Measurements from ENCODE around the gene MEPCE.

Gene MEPCE

DNA sequence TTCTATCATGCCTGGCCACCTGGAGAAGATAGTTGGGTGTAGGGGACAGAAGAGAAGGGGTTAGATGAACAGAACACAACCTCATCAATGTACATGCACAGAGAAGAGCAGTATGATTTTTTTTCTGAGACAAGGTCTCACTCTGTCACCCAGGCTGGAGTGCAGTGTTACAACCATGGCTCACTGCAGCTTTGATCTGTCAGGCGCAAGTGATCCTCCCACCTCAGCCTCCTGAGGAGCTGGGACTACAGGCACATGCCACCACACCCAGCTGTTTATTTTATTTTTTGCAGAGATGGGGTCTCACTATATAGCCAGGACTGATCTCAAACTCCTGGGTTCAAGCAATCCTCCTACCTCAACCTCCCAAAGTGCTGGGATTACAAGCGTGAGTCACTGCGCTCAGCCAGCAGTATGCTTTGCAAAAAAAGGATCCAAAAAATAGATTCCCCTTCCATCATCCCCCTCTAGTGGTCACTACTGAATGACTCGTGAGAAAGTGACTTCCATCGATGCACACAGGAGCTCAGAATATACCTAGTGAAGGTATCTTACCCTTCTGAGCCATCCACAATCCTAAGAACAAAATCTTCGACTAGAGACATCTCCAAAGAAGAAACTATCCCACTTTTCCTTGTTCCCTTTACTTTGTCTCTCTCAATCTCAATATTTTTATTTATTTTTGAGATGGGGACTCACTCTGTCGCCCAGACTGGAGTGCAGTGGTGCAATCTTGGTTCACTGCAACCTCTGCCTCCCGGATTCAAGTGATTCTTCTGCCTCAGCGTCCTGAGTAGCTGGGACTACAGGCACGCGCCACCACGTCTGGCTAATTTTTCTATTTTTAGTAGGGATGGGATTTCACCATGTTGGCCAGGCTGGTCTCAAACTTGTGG lies 22.1 kb upstream of the MEPCE start:
- no peak overlapping the region for H3K4me3 ChIP-seq (ENCODE audit: control insufficient read depth in 1 of 7, extremely low read depth in 1 of 7, insufficient read depth in 4 of 7, low read depth in 2 of 7, low read length in 6 of 7)
- POLR2A ChIA-PET, result interaction anchor here (0.7 kb wide), 1 partner anchor 120 kb away, joined by 3 read pairs; no protein-coding TSS in a partner anchor
- WGBS (ENCODE audit: insufficient coverage), result 64% methylated on average over 10 of the region's 12 CpGs
- no peaks in the 10 kb centered on the region for H3K4me1 ChIP-seq (ENCODE audit: control extremely low read depth in 1 of 4, control insufficient read depth in 4 of 4, insufficient read depth in 4 of 4, low read length in 3 of 4)
- no peaks in the 10 kb centered on the region for H3K27me3 ChIP-seq (replicated peaks in 2 of 5; ENCODE audit: control insufficient read depth in 4 of 5, insufficient read depth in 5 of 5, low read length in 4 of 5)
- CTCF ChIA-PET, result interaction anchor here (1.0 to 4.9 kb wide), 22 partner anchors 7 to 78 kb away, joined by 3 to 28 read pairs (median 6); partner anchors contain the start of genes PILRA and PILRB
- no peak overlapping the region for H3K27ac ChIP-seq (ENCODE audit: insufficient read depth in 1 of 2, low read depth in 1 of 2, low read length in 2 of 2, poor library complexity in 1 of 2, severe bottlenecking in 2 of 2)
- H3K36me3 ChIP-seq (ENCODE audit: control insufficient read depth in 4 of 4, insufficient read depth in 4 of 4, low read length in 3 of 4), result no peaks in the 10 kb centered on the region
- DNase-seq, result peak; percentile 73 to 86 (median 81)
- H3K9me3 ChIP-seq (ENCODE audit: control extremely low read depth in 1 of 5, control insufficient read depth in 4 of 5, insufficient read depth in 2 of 5, low read depth in 1 of 5, low read length in 4 of 5), result no peaks in the 10 kb centered on the region

DNA sequence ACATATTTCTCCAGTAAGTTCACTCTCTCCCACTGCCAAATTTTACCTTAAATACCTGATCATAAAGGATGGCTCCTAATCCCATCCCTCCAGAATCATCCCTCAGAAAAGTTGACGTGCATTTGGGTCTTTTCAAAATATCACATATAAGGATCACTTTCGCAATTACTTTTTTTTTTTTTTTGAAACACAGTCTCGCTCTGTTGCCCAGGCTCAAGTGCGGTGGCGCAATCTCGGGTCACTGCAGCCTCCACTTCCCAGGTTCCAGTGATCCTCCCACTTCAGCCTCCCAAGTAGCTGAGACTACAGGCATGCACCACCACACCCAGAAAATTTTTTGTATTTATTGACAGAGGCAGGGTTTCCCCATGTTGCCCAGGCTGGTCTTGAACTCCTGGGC lies 18.5 kb upstream of the MEPCE start:
- Histone ChIP-seq H3K27ac (ENCODE audit: insufficient read depth in 1 of 2, low read depth in 1 of 2, low read length in 2 of 2, poor library complexity in 1 of 2, severe bottlenecking in 2 of 2) (no peak overlapping the region), H3K27me3 (replicated peaks in 2 of 5; ENCODE audit: control insufficient read depth in 4 of 5, insufficient read depth in 5 of 5, low read length in 4 of 5) (no peaks in the 10 kb centered on the region), H3K4me1 (ENCODE audit: control extremely low read depth in 1 of 4, control insufficient read depth in 4 of 4, insufficient read depth in 4 of 4, low read length in 3 of 4) (peaks cover 4 to 13% (median 7%) of the 10 kb centered on the region in 4 experiments), H3K9me3 (ENCODE audit: control extremely low read depth in 1 of 5, control insufficient read depth in 4 of 5, insufficient read depth in 2 of 5, low read depth in 1 of 5, low read length in 4 of 5) (no peaks in the 10 kb centered on the region), H3K4me3 (ENCODE audit: control insufficient read depth in 1 of 7, extremely low read depth in 1 of 7, insufficient read depth in 4 of 7, low read depth in 2 of 7, low read length in 6 of 7) (no peak overlapping the region), H3K36me3 (ENCODE audit: control insufficient read depth in 4 of 4, insufficient read depth in 4 of 4, low read length in 3 of 4) (no peaks in the 10 kb centered on the region)
- no peak for DNase-seq
- ChIA-PET POLR2A (no interaction called here), CTCF (interaction anchor here (1.3 to 1.6 kb wide), 3 partner anchors 9 to 45 kb away, joined by 3 to 4 read pairs (median 4); no protein-coding TSS in a partner anchor)
- WGBS (ENCODE audit: insufficient coverage), result 100% methylated on average over 2 of the region's 6 CpGs

- no peak overlapping the region for H3K27ac ChIP-seq (ENCODE audit: insufficient read depth in 1 of 2, low read depth in 1 of 2, low read length in 2 of 2, poor library complexity in 1 of 2, severe bottlenecking in 2 of 2)
- POLR2A ChIA-PET, result interaction anchor here (1.0 kb wide), 1 partner anchor 15 kb away, joined by 4 read pairs; the partner anchor contains the start of gene ZCWPW1
- peaks cover 4 to 13% (median 7%) of the 10 kb centered on the region in 4 experiments for H3K4me1 ChIP-seq (ENCODE audit: control extremely low read depth in 1 of 4, control insufficient read depth in 4 of 4, insufficient read depth in 4 of 4, low read length in 3 of 4)
- no peaks in the 10 kb centered on the region for H3K9me3 ChIP-seq (ENCODE audit: control extremely low read depth in 1 of 5, control insufficient read depth in 4 of 5, insufficient read depth in 2 of 5, low read depth in 1 of 5, low read length in 4 of 5)
- no peaks in the 10 kb centered on the region for H3K36me3 ChIP-seq (ENCODE audit: control insufficient read depth in 4 of 4, insufficient read depth in 4 of 4, low read length in 3 of 4)
- H3K4me3 ChIP-seq (ENCODE audit: control insufficient read depth in 1 of 7, extremely low read depth in 1 of 7, insufficient read depth in 4 of 7, low read depth in 2 of 7, low read length in 6 of 7), result no peak overlapping the region
- CTCF ChIA-PET, result interaction anchor here (0.5 to 1.4 kb wide), 2 partner anchors 30 to 279 kb away, joined by 3 read pairs; no protein-coding TSS in a partner anchor
- peak in 1 of 3 donors; percentile 17 for DNase-seq
- H3K27me3 ChIP-seq (replicated peaks in 2 of 5; ENCODE audit: control insufficient read depth in 4 of 5, insufficient read depth in 5 of 5, low read length in 4 of 5), result no peaks in the 10 kb centered on the region
Measured at GRCh38 chr7:100413346-100413745, 16.3 kb upstream of the MEPCE start.

DNA sequence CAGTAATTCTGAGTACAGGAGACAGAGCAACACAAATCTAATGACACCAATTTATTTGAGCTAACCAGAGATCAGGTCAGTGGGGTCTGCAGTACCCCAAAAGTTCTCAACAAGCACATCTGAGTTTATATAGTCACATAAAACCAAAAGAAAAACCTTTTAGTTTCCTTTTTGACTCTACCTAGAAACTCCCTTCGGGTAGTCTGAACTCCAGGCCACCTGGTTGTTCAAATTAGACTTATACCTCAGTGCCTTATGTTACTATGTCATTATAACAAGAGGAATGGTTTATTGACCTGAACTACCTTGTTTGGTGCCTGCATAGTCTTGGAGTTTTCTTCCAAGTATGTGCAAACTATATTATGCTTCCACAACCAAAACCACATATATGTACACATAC lies 15.7 kb upstream of the MEPCE start:
- no peaks in the 10 kb centered on the region for H3K9me3 ChIP-seq (ENCODE audit: control extremely low read depth in 1 of 5, control insufficient read depth in 4 of 5, insufficient read depth in 2 of 5, low read depth in 1 of 5, low read length in 4 of 5)
- no CpG with 5 or more reads among the region's 1 CpG for WGBS (ENCODE audit: insufficient coverage)
- POLR2A ChIA-PET, result interaction anchor here (1.0 to 1.8 kb wide), 2 partner anchors 14 kb away, joined by 4 to 6 read pairs; partner anchors contain the start of gene ZCWPW1
- no peak overlapping the region for H3K27ac ChIP-seq (ENCODE audit: insufficient read depth in 1 of 2, low read depth in 1 of 2, low read length in 2 of 2, poor library complexity in 1 of 2, severe bottlenecking in 2 of 2)
- H3K4me3 ChIP-seq (ENCODE audit: control insufficient read depth in 1 of 7, extremely low read depth in 1 of 7, insufficient read depth in 4 of 7, low read depth in 2 of 7, low read length in 6 of 7), result no peak overlapping the region
- no peak for DNase-seq
- no peaks in the 10 kb centered on the region for H3K27me3 ChIP-seq (replicated peaks in 2 of 5; ENCODE audit: control insufficient read depth in 4 of 5, insufficient read depth in 5 of 5, low read length in 4 of 5)
- H3K36me3 ChIP-seq (ENCODE audit: control insufficient read depth in 4 of 4, insufficient read depth in 4 of 4, low read length in 3 of 4), result no peaks in the 10 kb centered on the region
- peaks cover 4 to 13% (median 7%) of the 10 kb centered on the region in 4 experiments for H3K4me1 ChIP-seq (ENCODE audit: control extremely low read depth in 1 of 4, control insufficient read depth in 4 of 4, insufficient read depth in 4 of 4, low read length in 3 of 4)
- CTCF ChIA-PET, result no interaction called here

- ChIA-PET CTCF (interaction anchor here (0.9 to 1.6 kb wide), 8 partner anchors 8 to 68 kb away, joined by 3 to 10 read pairs (median 4); partner anchors contain the start of gene ZCWPW1), POLR2A (interaction anchor here (0.6 to 1.8 kb wide), 2 partner anchors 8 to 13 kb away, joined by 3 to 6 read pairs; partner anchors contain the start of gene ZCWPW1)
- no peaks in the 10 kb centered on the region for H3K27me3 ChIP-seq (replicated peaks in 2 of 5; ENCODE audit: control insufficient read depth in 4 of 5, insufficient read depth in 5 of 5, low read length in 4 of 5)
- no peak for DNase-seq
- WGBS (ENCODE audit: insufficient coverage), result 100% methylated on average over 5 of the region's 5 CpGs
- H3K9me3 ChIP-seq (ENCODE audit: control extremely low read depth in 1 of 5, control insufficient read depth in 4 of 5, insufficient read depth in 2 of 5, low read depth in 1 of 5, low read length in 4 of 5), result no peaks in the 10 kb centered on the region
- H3K4me3 ChIP-seq (ENCODE audit: control insufficient read depth in 1 of 7, extremely low read depth in 1 of 7, insufficient read depth in 4 of 7, low read depth in 2 of 7, low read length in 6 of 7), result no peak overlapping the region
- H3K27ac ChIP-seq (ENCODE audit: insufficient read depth in 1 of 2, low read depth in 1 of 2, low read length in 2 of 2, poor library complexity in 1 of 2, severe bottlenecking in 2 of 2), result no peak overlapping the region
- H3K36me3 ChIP-seq (ENCODE audit: control insufficient read depth in 4 of 4, insufficient read depth in 4 of 4, low read length in 3 of 4), result no peaks in the 10 kb centered on the region
- peaks cover 4 to 13% (median 7%) of the 10 kb centered on the region in 4 experiments for H3K4me1 ChIP-seq (ENCODE audit: control extremely low read depth in 1 of 4, control insufficient read depth in 4 of 4, insufficient read depth in 4 of 4, low read length in 3 of 4)
Measured at GRCh38 chr7:100415448-100415847, 14.2 kb upstream of the MEPCE start.

DNA sequence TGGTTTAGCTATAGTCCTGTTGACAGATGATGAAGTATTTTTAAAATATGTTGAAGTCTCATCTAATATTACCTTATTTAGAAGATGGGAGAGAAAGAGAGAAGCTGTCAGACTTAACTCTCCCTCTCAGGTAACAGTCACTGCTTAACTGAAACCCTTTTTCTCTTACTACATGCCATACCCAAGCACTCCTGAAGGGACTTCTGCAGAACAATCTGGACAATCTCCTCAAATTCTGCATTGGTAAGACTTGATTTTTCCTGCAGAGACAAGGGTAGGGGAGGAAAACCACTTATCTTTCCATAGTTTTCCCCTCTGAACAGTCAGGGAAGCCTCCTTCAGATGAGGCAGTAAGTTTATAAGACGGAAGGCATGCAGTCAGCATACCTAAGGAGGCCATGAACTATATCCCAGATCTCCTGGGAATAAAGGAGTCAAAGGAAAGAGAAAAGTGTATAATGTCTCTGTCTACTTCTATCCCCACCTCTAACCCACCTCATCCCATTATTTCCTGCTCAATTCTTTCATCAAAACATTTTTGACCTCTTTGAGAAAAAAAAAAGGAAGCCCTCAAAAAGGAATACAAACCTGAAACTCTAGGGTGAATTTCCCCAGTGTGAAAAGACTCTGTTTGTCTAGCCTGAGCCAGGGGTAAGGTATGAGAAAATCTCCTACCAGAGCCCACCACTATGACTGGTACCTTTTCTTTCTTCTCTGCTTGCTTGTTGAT lies 10.5 kb upstream of the MEPCE start:
- Histone ChIP-seq H3K4me1 (ENCODE audit: control extremely low read depth in 1 of 4, control insufficient read depth in 4 of 4, insufficient read depth in 4 of 4, low read length in 3 of 4) (peaks cover 0 to under 1% (median 0%) of the 10 kb centered on the region in 4 experiments), H3K4me3 (ENCODE audit: control insufficient read depth in 1 of 7, extremely low read depth in 1 of 7, insufficient read depth in 4 of 7, low read depth in 2 of 7, low read length in 6 of 7) (no peak overlapping the region), H3K36me3 (ENCODE audit: control insufficient read depth in 4 of 4, insufficient read depth in 4 of 4, low read length in 3 of 4) (no peaks in the 10 kb centered on the region), H3K27ac (ENCODE audit: insufficient read depth in 1 of 2, low read depth in 1 of 2, low read length in 2 of 2, poor library complexity in 1 of 2, severe bottlenecking in 2 of 2) (no peak overlapping the region), H3K27me3 (replicated peaks in 2 of 5; ENCODE audit: control insufficient read depth in 4 of 5, insufficient read depth in 5 of 5, low read length in 4 of 5) (no peaks in the 10 kb centered on the region), H3K9me3 (ENCODE audit: control extremely low read depth in 1 of 5, control insufficient read depth in 4 of 5, insufficient read depth in 2 of 5, low read depth in 1 of 5, low read length in 4 of 5) (no peaks in the 10 kb centered on the region)
- CTCF ChIA-PET, result interaction anchor here (0.7 to 3.8 kb wide), 4 partner anchors 12 to 129 kb away, joined by 3 to 17 read pairs (median 3); no protein-coding TSS in a partner anchor
- POLR2A ChIA-PET, result interaction anchor here (1.3 kb wide), 1 partner anchor 9 kb away, joined by 3 read pairs; the partner anchor contains the start of gene ZCWPW1
- no CpG with 5 or more reads among the region's 1 CpG for WGBS (ENCODE audit: insufficient coverage)
- no peak for DNase-seq

All from common myeloid progenitor, CD34-positive (primary cell).